ENCODE measurements around the gene NMU.

- TF ChIP-seq CTCF (IDR thresholded peaks at IDR 0.05; ENCODE audit: low read depth, low read length, poor library complexity, severe bottlenecking) (no peak), EZH2phosphoT487 (IDR thresholded peaks at IDR 0.05; ENCODE audit: borderline replicate concordance, low read length) (no peak)
Measured at GRCh38 chr4:55673424-55673823, 37.3 kb upstream of the NMU start.

Measured in DOHH2 (cell line).